ENCODE data around the gene NPPC.

- TF ChIP-seq CTCF (IDR thresholded peaks at IDR 0.05; ENCODE audit: low read length) (no peak), EZH2 (IDR thresholded peaks at IDR 0.05; ENCODE audit: borderline replicate concordance, low read length) (no peak)
Observed at GRCh38 chr2:231920795-231921194, 5.4 kb downstream of the NPPC start.

All from OCI-LY1 (cell line).